ENCODE results near the gene CD3D.

- TF ChIP-seq CTCF (conservative IDR thresholded peaks at IDR 0.05; ENCODE audit: low read length) (no peak), EZH2phosphoT487 (IDR thresholded peaks at IDR 0.05; ENCODE audit: borderline replicate concordance) (no peak)
Measured at GRCh38 chr11:118294053-118294452, 48.5 kb downstream of the CD3D start.

Measured in Loucy (cell line).